HCT116 (cell line): Measurements from ENCODE around the gene MAP3K4. TPM values are rescaled to one million over a fixed set of nuclear protein-coding genes. Genes with fewer than 3 reads are reported as not detected.

Experiments
- ATAC-seq: fragments of 200-7000 bp; cut with Tn5 transposase; 2 replicates; pipeline ENCODE4 v1.9.1; 2020; ENCODE audit warnings: mild to moderate bottlenecking, moderate library complexity
- BruUV-seq: library from RNA; stranded (reverse); fragments of 400-500 nt; replicated peaks from 2 replicates; lab custom pipeline; 2021; lab: Mats Ljungman, UMichigan
- CTCF ChIA-PET: fragments of 300-600 bp; sonication (Branson Sonifier 250); formaldehyde crosslinking; loops from one replicate; lab custom pipeline; 2021; ENCODE audit warnings: antibody characterized with exemption; lab: Charles Lee
- POLR2A ChIA-PET: fragments of 300-600, 350-600 bp; sonication (Branson Sonifier 250); formaldehyde crosslinking; loops from one replicate; lab custom pipeline; 2021; ENCODE audit warnings: antibody characterized with exemption; lab: Charles Lee
- RAD21 ChIA-PET, 2 experiments: fragments of 300-600 bp; sonication (Branson Sonifier 250); formaldehyde crosslinking; loops; one replicate each; lab custom pipeline; 2023; ENCODE audit warnings: low total read pairs in 2 of 2; ENCODE audit not compliant: uncharacterized antibody in 2 of 2, unreplicated experiment in 2 of 2, low non-redundant PET in 1 of 2; lab: Charles Lee
- DNase-seq: peaks from one replicate; pipeline ENCODE4 v3.0.0-alpha.2; 2010; ENCODE audit warnings: low read depth, low spot score
- H2AFZ ChIP-seq: fragments of 200-600 bp; shearing (Covaris generic), sonication (generic); 2 replicates; pipeline ENCODE4 v1.6.1; 2017; ENCODE audit warnings: low read depth, mixed run types, mixed read lengths, antibody characterized with exemption, low read length; ENCODE audit not compliant: poor library complexity, severe bottlenecking
- H3K27ac ChIP-seq: 2 replicates; pipeline ENCODE4 v1.5.1; 2012; ENCODE audit warnings: low read depth, low read length
- H3K27me3 ChIP-seq: fragments of 200-600 bp; sonication (generic); 2 replicates; pipeline ENCODE4 v1.6.1; 2016; ENCODE audit warnings: mixed run types, low read length, mixed read lengths; ENCODE audit not compliant: insufficient read depth
- H3K36me3 ChIP-seq, 2 experiments: fragments of 200-500 bp in 1 of 2; fragments of 200-600 bp in 1 of 2; sonication (Bioruptor generic) in 1 of 2; sonication (generic) in 1 of 2; 2 replicates each; pipeline versions ENCODE4 v1.5.1 to v1.6.1; 2014 to 2016; ENCODE audit warnings: low read length in 2 of 2, inconsistent platforms in 1 of 2, mixed read lengths in 1 of 2, mixed run types in 1 of 2; ENCODE audit not compliant: insufficient read depth in 2 of 2, control insufficient read depth in 1 of 2
- H3K4me1 ChIP-seq, 2 experiments: fragments of 200-600 bp in 1 of 2; sonication (generic) in 1 of 2; 2 replicates each; pipeline versions ENCODE4 v1.5.1 to v1.6.1; 2012 to 2017; ENCODE audit warnings: low read length in 2 of 2, inconsistent platforms in 1 of 2, mild to moderate bottlenecking in 1 of 2, mixed read lengths in 1 of 2, mixed run types in 1 of 2, moderate library complexity in 1 of 2; ENCODE audit not compliant: insufficient read depth in 2 of 2, control insufficient read depth in 1 of 2
- H3K4me2 ChIP-seq: fragments of 200-600 bp; sonication (generic); 2 replicates; pipeline ENCODE4 v1.6.1; 2017; ENCODE audit warnings: mixed run types, low read length, mixed read lengths
- H3K4me3 ChIP-seq, 2 experiments: fragments of 200-600 bp in 1 of 2; sonication (generic) in 1 of 2; replicated peaks in 1 of 2; 2 replicates each; pipeline ENCODE4 v1.5.1; 2011 to 2016; ENCODE audit warnings: low read length in 2 of 2, control low read depth in 1 of 2, low read depth in 1 of 2, mild to moderate bottlenecking in 1 of 2, mixed read lengths in 1 of 2, mixed run types in 1 of 2
- H3K79me2 ChIP-seq: fragments of 200-600 bp; sonication (generic); 2 replicates; pipeline ENCODE4 v1.6.1; 2017; ENCODE audit warnings: mild to moderate bottlenecking, mixed run types, low read length, moderate library complexity, mixed read lengths; ENCODE audit not compliant: insufficient read depth
- H3K9ac ChIP-seq: fragments of 200-600 bp; sonication (generic); 2 replicates; pipeline ENCODE4 v1.6.1; 2016; ENCODE audit warnings: low read length, mixed read lengths
- H3K9me2 ChIP-seq: fragments of 200-600 bp; sonication (generic), shearing (Covaris generic); 2 replicates; pipeline ENCODE4 v1.6.1; 2017; ENCODE audit warnings: mixed run types, mild to moderate bottlenecking, moderate library complexity; ENCODE audit not compliant: insufficient read depth
- H3K9me3 ChIP-seq, 2 experiments: fragments of 200-500 bp in 1 of 2; fragments of 200-600 bp in 1 of 2; sonication (Bioruptor generic) in 1 of 2; sonication (generic) in 1 of 2; 2 replicates each; pipeline ENCODE4 v1.6.1; 2014 to 2017; ENCODE audit warnings: low read length in 2 of 2, mixed read lengths in 2 of 2, inconsistent platforms in 1 of 2, low read depth in 1 of 2, mild to moderate bottlenecking in 1 of 2, mixed run types in 1 of 2, moderate library complexity in 1 of 2; ENCODE audit not compliant: control insufficient read depth in 1 of 2, insufficient read depth in 1 of 2
- H4K20me1 ChIP-seq: fragments of 200-600 bp; sonication (generic), shearing (Covaris generic); 2 replicates; pipeline ENCODE4 v1.6.1; 2017; ENCODE audit warnings: mixed run types, mild to moderate bottlenecking, moderate library complexity; ENCODE audit not compliant: insufficient read depth
- REST ChIP-seq: IDR thresholded peaks from 2 replicates; pipeline ENCODE4 v1.6.1; 2012; ENCODE audit warnings: low read depth
- ZBTB33 ChIP-seq: IDR thresholded peaks from 2 replicates; pipeline ENCODE4 v1.6.1; 2011; ENCODE audit warnings: mild to moderate bottlenecking, low read length, moderate library complexity; ENCODE audit not compliant: insufficient replicate concordance; ENCODE audit errors: extremely low read depth
- intact Hi-C: fragments of 100-400 bp; cut with micrococcal nuclease; formaldehyde crosslinking; loops from 2 replicates; pipeline ENCODE4 v1.10.0; 2022
- total RNA-seq: library from RNA; stranded (reverse); gene quantifications from one replicate; pipeline ENCODE4 v1.2.1, GENCODE V29; 2021; ENCODE audit not compliant: unreplicated experiment

The MAP3K4 gene
- total RNA-seq, 1 experiment from 2014 or later: 46.5 TPM

DNA sequence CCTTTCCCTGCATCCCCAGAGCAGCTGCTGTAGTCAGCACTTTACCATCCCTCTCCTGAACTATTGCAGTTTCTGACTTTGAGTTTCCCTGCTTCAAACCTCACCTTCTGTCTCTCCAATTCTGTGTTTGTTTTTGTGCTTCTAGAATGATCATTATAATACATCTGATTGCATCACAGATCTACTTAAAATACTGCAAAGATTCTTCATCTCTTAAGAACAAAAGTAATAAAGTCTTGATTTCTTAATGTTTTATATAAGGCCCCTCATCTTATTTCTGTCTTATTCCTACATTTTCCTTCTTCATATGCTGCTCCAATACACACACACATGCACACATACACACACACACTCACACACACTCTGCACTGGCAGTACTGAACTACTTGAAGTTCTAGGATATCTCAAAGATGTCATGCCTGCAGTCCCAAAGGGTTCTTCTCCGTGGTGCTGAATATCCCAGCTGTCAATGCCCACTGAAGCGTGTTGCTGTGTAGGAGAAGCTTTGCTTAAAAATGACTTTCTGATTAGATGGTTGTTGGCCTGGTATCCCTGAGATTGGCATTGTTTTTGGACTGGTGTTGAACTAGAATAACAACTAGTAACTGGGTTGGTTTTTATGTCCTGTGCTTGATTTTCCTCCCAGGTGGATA, 97.2 kb downstream of the MAP3K4 start:
- H3K4me3 ChIP-seq: no peak overlapping the region
- peaks cover 8 to 42% of the 10 kb centered on the region in 2 experiments for H3K36me3 ChIP-seq
- no peak overlapping the region for H3K4me2 ChIP-seq
- H3K9me2 ChIP-seq: no peaks in the 10 kb centered on the region
- no peaks in the 10 kb centered on the region for H4K20me1 ChIP-seq
- H3K4me1 ChIP-seq: peaks cover 0 to 13% of the 10 kb centered on the region in 2 experiments; a peak in 2 of 4 replicates
- H3K79me2 ChIP-seq: no peaks in the 10 kb centered on the region
- TF ChIP-seq ZBTB33: no peak
- TF ChIP-seq REST: peak; percentile 49
- H3K27me3 ChIP-seq: no peaks in the 10 kb centered on the region
- intact Hi-C loops: no loop called here
- ATAC-seq: no peak
- RAD21 ChIA-PET: no interaction called here
- CTCF ChIA-PET: no interaction called here
- H3K27ac ChIP-seq: no peak overlapping the region
- DNase-seq: no peak
- no peaks in the 10 kb centered on the region for H3K9me3 ChIP-seq
- H2AFZ ChIP-seq: no peak overlapping the region
- no peak overlapping the region for H3K9ac ChIP-seq
- POLR2A ChIA-PET: no interaction called here
- no TSS peak for BruUV-seq
